Measurements from ENCODE around the gene IL12RB2. TPM values are rescaled to one million over a fixed set of nuclear protein-coding genes. Genes with fewer than 3 reads are reported as not detected.

IL12RB2 gene
- total RNA-seq, 5 donors from 2014 or later (not counting 1 experiment from before 2014, with no cell fraction given), result 1.3 to 3.5 (median 2.9) TPM

DNA sequence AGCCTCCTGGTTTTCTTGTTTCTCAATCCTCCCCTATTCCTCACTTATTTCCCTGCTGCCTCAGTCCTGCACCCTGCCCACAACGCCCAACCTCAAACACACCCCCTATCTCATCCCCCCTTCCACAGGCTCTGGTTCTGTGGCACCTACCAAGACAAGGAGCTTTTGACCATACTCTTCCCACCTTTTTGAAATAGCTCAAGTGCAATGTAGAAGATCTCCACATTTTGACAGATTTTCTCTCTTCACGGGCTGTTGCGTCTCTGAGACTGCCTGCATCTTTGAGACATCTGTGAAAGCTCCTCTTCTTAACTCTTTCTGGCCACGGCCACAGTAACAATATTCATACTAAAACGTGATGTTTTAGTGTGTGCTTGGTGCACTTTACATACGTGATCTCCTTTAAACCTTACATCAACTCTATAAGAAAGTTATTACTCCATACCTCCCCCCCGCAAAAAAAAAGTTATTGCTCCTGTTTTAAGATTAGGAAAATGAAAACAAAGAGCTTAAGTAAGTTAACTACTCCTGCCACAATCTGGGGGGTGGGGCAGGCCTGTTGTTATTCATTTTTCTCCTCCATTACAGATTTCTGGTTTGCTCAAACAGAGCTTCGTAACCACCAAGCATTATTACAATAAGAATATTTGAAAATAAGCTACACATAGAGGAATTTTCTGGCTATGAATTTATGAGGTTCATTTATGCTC lies 124.4 kb downstream of the IL12RB2 start:
- Histone ChIP-seq H3K9me3 (no peaks in the 10 kb centered on the region), H3K27me3 (replicated peaks in 1 of 2; ENCODE audit: control insufficient read depth in 2 of 2, extremely low read depth in 1 of 2, insufficient read depth in 2 of 2, low read length in 1 of 2) (no peaks in the 10 kb centered on the region), H3K4me1 (ENCODE audit: control insufficient read depth in 1 of 2, extremely low read depth in 1 of 2, insufficient read depth in 2 of 2, low read length in 2 of 2) (peaks cover 7 to 25% of the 10 kb centered on the region in 2 experiments), H3K4me3 (ENCODE audit: control insufficient read depth in 1 of 2, extremely low read depth in 1 of 2, low read length in 1 of 2) (no peak overlapping the region), H3K36me3 (ENCODE audit: control insufficient read depth in 2 of 2, extremely low read depth in 1 of 2, insufficient read depth in 1 of 2, low read length in 1 of 2) (no peaks in the 10 kb centered on the region), H3K27ac (ENCODE audit: low read length) (peak overlapping the region; percentile 96)
- Mint-ChIP-seq H3K4me3 (peak overlapping the region; percentile 61 to 100 (median 91)), H3K36me3 (peaks cover 14% of the 10 kb centered on the region), H3K9me3 (no peaks in the 10 kb centered on the region), H3K4me1 (peaks cover 34 to 57% (median 41%) of the 10 kb centered on the region in 3 donors), H3K27ac (peak overlapping the region; percentile 96 to 99), H3K27me3 (no peaks in the 10 kb centered on the region)
- DNase-seq, result no peak
- no peak for ATAC-seq (replicated peaks in 1 of 4)
- ChIA-PET CTCF (interaction anchor here (0.6 kb wide), 3 partner anchors 84 to 334 kb away, joined by 3 read pairs; no protein-coding TSS in a partner anchor), POLR2A (interaction anchor here (0.5 to 1.2 kb wide), 6 partner anchors 16 to 1860 kb away, joined by 3 to 8 read pairs (median 3); no protein-coding TSS in a partner anchor)
- WGBS (ENCODE audit: insufficient coverage), result 93% methylated on average over 1 of the region's 8 CpGs

DNA sequence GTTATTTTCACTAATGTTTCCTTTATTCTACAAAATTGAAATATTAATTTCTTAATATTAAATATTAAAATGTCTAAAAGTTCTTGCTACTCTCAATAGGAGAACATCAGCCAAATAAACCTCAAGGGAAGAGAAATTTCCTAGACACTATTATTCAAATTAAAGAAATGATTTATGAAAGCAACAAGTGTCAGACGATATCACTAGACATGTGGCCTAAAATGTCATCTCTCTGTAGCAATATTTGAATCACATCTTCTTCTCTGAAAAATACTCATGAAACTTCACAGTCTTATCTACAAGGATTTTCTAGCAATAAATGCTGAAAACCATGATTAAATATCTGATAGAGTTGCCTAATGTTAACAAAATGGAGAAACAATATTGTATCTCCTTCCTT lies 125.1 kb downstream of the IL12RB2 start:
- Mint-ChIP-seq H3K27ac (no peak overlapping the region), H3K36me3 (peaks cover 9% of the 10 kb centered on the region), H3K27me3 (no peaks in the 10 kb centered on the region), H3K4me1 (peaks cover 27 to 49% (median 34%) of the 10 kb centered on the region in 3 donors), H3K4me3 (no peak overlapping the region), H3K9me3 (no peaks in the 10 kb centered on the region)
- Histone ChIP-seq H3K4me3 (ENCODE audit: control insufficient read depth in 1 of 2, extremely low read depth in 1 of 2, low read length in 1 of 2) (no peak overlapping the region), H3K9me3 (no peaks in the 10 kb centered on the region), H3K27ac (ENCODE audit: low read length) (no peak overlapping the region), H3K27me3 (replicated peaks in 1 of 2; ENCODE audit: control insufficient read depth in 2 of 2, extremely low read depth in 1 of 2, insufficient read depth in 2 of 2, low read length in 1 of 2) (no peaks in the 10 kb centered on the region), H3K4me1 (ENCODE audit: control insufficient read depth in 1 of 2, extremely low read depth in 1 of 2, insufficient read depth in 2 of 2, low read length in 2 of 2) (peaks cover 7 to 19% of the 10 kb centered on the region in 2 experiments), H3K36me3 (ENCODE audit: control insufficient read depth in 2 of 2, extremely low read depth in 1 of 2, insufficient read depth in 1 of 2, low read length in 1 of 2) (no peaks in the 10 kb centered on the region)
- ChIA-PET POLR2A (interaction anchor here (0.5 to 0.6 kb wide), 3 partner anchors 100 to 374 kb away, joined by 3 read pairs; no protein-coding TSS in a partner anchor), CTCF (interaction anchor here in 1 of 2 donors (0.6 kb wide), 1 partner anchor 333 kb away, joined by 3 read pairs; no protein-coding TSS in a partner anchor)
- DNase-seq (no peak), ATAC-seq (replicated peaks in 1 of 4) (no peak)
- no CpG with 5 or more reads among the region's 1 CpG for WGBS (ENCODE audit: insufficient coverage)

DNA sequence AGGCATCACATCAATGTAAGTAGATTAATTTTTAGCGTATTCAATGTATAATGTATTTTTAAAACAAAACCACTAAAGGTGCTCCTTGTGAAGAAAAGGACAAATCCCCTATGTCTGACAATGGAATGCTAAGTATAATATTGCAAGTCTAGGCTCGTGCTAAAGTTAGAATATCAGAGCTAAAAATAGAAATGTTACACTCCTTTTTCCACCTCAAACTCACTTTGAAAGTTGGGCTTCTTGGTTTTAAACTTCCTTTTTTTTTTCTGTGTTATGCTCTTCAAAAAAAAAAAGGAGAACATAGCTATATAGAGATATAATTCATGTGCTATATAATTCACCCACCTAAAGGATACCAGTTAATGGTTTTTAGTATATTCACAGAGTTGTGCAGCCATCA lies 126.2 kb downstream of the IL12RB2 start:
- no peaks in the 10 kb centered on the region for H3K27me3 ChIP-seq (replicated peaks in 1 of 2; ENCODE audit: control insufficient read depth in 2 of 2, extremely low read depth in 1 of 2, insufficient read depth in 2 of 2, low read length in 1 of 2)
- no peaks in the 10 kb centered on the region for H3K36me3 ChIP-seq (ENCODE audit: control insufficient read depth in 2 of 2, extremely low read depth in 1 of 2, insufficient read depth in 1 of 2, low read length in 1 of 2)
- ChIA-PET POLR2A (interaction anchor here in 1 of 2 donors (0.6 kb wide), 1 partner anchor 445 kb away, joined by 3 read pairs; no protein-coding TSS in a partner anchor), CTCF (interaction anchor here in 1 of 2 donors (1.2 kb wide), 1 partner anchor 222 kb away, joined by 3 read pairs; no protein-coding TSS in a partner anchor)
- no peak for DNase-seq
- no peaks in the 10 kb centered on the region for H3K9me3 ChIP-seq
- H3K4me1 ChIP-seq (ENCODE audit: control insufficient read depth in 1 of 2, extremely low read depth in 1 of 2, insufficient read depth in 2 of 2, low read length in 2 of 2), result peaks cover 7 to 12% of the 10 kb centered on the region in 2 experiments
- H3K27ac ChIP-seq (ENCODE audit: low read length), result no peak overlapping the region
- H3K4me3 Mint-ChIP-seq, result no peak overlapping the region
- WGBS (ENCODE audit: insufficient coverage), result no CpG with 5 or more reads among the region's 2 CpGs
- H3K27me3 Mint-ChIP-seq, result no peaks in the 10 kb centered on the region
- H3K4me3 ChIP-seq (ENCODE audit: control insufficient read depth in 1 of 2, extremely low read depth in 1 of 2, low read length in 1 of 2), result no peak overlapping the region
- H3K4me1 Mint-ChIP-seq, result peaks cover 22 to 38% (median 27%) of the 10 kb centered on the region in 3 donors
- H3K27ac Mint-ChIP-seq, result no peak overlapping the region
- no peaks in the 10 kb centered on the region for H3K9me3 Mint-ChIP-seq
- peaks cover 7% of the 10 kb centered on the region for H3K36me3 Mint-ChIP-seq
- ATAC-seq (replicated peaks in 1 of 4), result no peak

DNA sequence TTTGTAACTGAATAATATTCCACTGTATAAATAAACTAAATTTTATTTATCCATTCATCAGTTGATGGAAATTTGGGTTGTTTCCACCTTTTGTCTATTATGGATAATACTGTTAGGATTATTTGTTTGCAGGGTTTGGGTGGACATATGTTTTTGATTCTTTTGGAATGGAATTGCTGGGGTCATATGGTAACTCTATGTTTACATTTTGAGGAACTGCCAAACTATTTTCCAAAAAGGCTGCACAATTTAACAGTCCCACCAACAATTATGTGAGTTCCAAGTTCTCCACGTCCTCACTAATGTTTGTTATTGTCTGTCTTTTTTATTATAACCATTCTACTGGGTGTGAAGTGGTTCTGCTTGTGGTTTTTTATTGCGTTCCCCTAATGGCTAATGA lies 126.8 kb downstream of the IL12RB2 start:
- POLR2A ChIA-PET, result no interaction called here

DNA sequence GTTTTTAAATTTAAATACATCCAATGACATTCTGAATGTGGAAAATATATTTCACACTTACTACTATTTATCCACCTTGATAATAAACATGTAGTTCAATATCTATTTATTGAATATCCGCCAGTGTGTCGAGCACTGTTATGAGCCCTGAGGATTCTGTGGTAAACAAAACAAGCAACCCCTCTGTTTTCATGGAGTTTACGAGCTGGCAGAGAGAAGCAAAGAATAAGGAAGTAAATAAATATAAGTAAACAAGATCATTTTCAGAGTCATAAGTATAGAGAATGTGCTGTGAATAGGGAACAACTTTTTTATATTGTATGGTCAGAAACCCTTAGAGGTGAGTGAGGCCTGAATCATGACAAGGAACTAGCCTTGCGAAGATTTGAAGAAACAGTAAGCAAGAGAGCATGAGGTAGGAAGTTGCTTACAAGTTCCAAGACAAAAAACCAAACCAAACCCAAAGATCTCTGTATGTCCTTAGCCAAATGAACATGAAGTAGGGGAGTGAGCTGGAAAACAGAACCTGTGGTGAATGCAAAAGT lies 128.9 kb downstream of the IL12RB2 start:
- Histone ChIP-seq H3K27ac (ENCODE audit: low read length) (no peak overlapping the region), H3K36me3 (ENCODE audit: control insufficient read depth in 2 of 2, extremely low read depth in 1 of 2, insufficient read depth in 1 of 2, low read length in 1 of 2) (no peaks in the 10 kb centered on the region), H3K9me3 (no peaks in the 10 kb centered on the region), H3K4me1 (ENCODE audit: control insufficient read depth in 1 of 2, extremely low read depth in 1 of 2, insufficient read depth in 2 of 2, low read length in 2 of 2) (peaks cover 3 to 8% of the 10 kb centered on the region in 2 experiments), H3K4me3 (ENCODE audit: control insufficient read depth in 1 of 2, extremely low read depth in 1 of 2, low read length in 1 of 2) (no peak overlapping the region), H3K27me3 (replicated peaks in 1 of 2; ENCODE audit: control insufficient read depth in 2 of 2, extremely low read depth in 1 of 2, insufficient read depth in 2 of 2, low read length in 1 of 2) (no peaks in the 10 kb centered on the region)
- Mint-ChIP-seq H3K27ac (no peak overlapping the region), H3K27me3 (peaks cover 0 to 3% of the 10 kb centered on the region in 2 donors), H3K4me3 (no peak overlapping the region), H3K9me3 (no peaks in the 10 kb centered on the region), H3K36me3 (no peaks in the 10 kb centered on the region), H3K4me1 (peaks cover 15 to 29% (median 26%) of the 10 kb centered on the region in 3 donors)
- POLR2A ChIA-PET, result no interaction called here
- CTCF ChIA-PET, result no interaction called here
- no CpG with 5 or more reads among the region's 4 CpGs for WGBS (ENCODE audit: insufficient coverage)
- ATAC-seq (replicated peaks in 1 of 4) (no peak), DNase-seq (no peak)

More for the DNA sequence above, 126.8 kb downstream of the IL12RB2 start:
- no peak overlapping the region for H3K4me3 Mint-ChIP-seq
- peaks cover 22 to 35% (median 23%) of the 10 kb centered on the region in 3 donors for H3K4me1 Mint-ChIP-seq
- H3K27ac Mint-ChIP-seq, result no peak overlapping the region
- Histone ChIP-seq H3K27ac (ENCODE audit: low read length) (no peak overlapping the region), H3K36me3 (ENCODE audit: control insufficient read depth in 2 of 2, extremely low read depth in 1 of 2, insufficient read depth in 1 of 2, low read length in 1 of 2) (no peaks in the 10 kb centered on the region), H3K9me3 (no peaks in the 10 kb centered on the region), H3K27me3 (replicated peaks in 1 of 2; ENCODE audit: control insufficient read depth in 2 of 2, extremely low read depth in 1 of 2, insufficient read depth in 2 of 2, low read length in 1 of 2) (no peaks in the 10 kb centered on the region), H3K4me3 (ENCODE audit: control insufficient read depth in 1 of 2, extremely low read depth in 1 of 2, low read length in 1 of 2) (no peak overlapping the region), H3K4me1 (ENCODE audit: control insufficient read depth in 1 of 2, extremely low read depth in 1 of 2, insufficient read depth in 2 of 2, low read length in 2 of 2) (peaks cover 3 to 12% of the 10 kb centered on the region in 2 experiments)
- H3K36me3 Mint-ChIP-seq, result peaks cover 3% of the 10 kb centered on the region
- ATAC-seq (replicated peaks in 1 of 4) (no peak), DNase-seq (no peak)
- H3K9me3 Mint-ChIP-seq, result no peaks in the 10 kb centered on the region
- CTCF ChIA-PET, result no interaction called here
- H3K27me3 Mint-ChIP-seq, result no peaks in the 10 kb centered on the region
- no CpG with 5 or more reads among the region's 2 CpGs for WGBS (ENCODE audit: insufficient coverage)

DNA sequence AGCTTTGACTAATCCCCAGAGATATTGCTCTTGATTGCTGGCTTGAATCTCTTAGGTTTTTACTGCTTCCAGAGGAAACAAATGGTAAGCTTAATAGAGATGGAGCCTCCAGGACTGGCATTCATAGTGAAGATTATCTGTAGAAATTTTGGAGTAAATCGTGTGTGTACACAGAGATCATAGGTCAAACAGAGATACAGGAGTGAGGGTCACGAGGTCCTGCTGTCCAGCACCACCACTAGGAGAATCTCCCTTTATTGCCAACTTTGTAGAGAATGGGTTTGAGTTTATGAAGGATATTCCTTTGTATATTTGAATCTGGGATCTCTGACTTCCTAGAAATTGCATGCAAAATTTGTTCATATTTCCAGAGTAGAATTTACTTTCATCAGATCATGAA lies 130.3 kb downstream of the IL12RB2 start:
- H3K4me3 Mint-ChIP-seq, result no peak overlapping the region
- Histone ChIP-seq H3K4me1 (ENCODE audit: control insufficient read depth in 1 of 2, extremely low read depth in 1 of 2, insufficient read depth in 2 of 2, low read length in 2 of 2) (peaks cover 0 to 6% of the 10 kb centered on the region in 2 experiments), H3K27me3 (replicated peaks in 1 of 2; ENCODE audit: control insufficient read depth in 2 of 2, extremely low read depth in 1 of 2, insufficient read depth in 2 of 2, low read length in 1 of 2) (no peaks in the 10 kb centered on the region), H3K4me3 (ENCODE audit: control insufficient read depth in 1 of 2, extremely low read depth in 1 of 2, low read length in 1 of 2) (no peak overlapping the region), H3K9me3 (no peaks in the 10 kb centered on the region), H3K27ac (ENCODE audit: low read length) (no peak overlapping the region), H3K36me3 (ENCODE audit: control insufficient read depth in 2 of 2, extremely low read depth in 1 of 2, insufficient read depth in 1 of 2, low read length in 1 of 2) (no peaks in the 10 kb centered on the region)
- no peak overlapping the region for H3K27ac Mint-ChIP-seq
- no peak for DNase-seq
- ATAC-seq (replicated peaks in 1 of 4), result no peak
- H3K4me1 Mint-ChIP-seq, result peaks cover 5 to 19% (median 19%) of the 10 kb centered on the region in 3 donors
- peaks cover 0 to 3% of the 10 kb centered on the region in 2 donors for H3K27me3 Mint-ChIP-seq
- ChIA-PET CTCF (interaction anchor here in 1 of 2 donors (0.6 kb wide), 1 partner anchor 174 kb away, joined by 3 read pairs; no protein-coding TSS in a partner anchor), POLR2A (interaction anchor here in 1 of 2 donors (0.5 kb wide), 1 partner anchor 70 kb away, joined by 9 read pairs; no protein-coding TSS in a partner anchor)
- H3K36me3 Mint-ChIP-seq, result no peaks in the 10 kb centered on the region
- WGBS (ENCODE audit: insufficient coverage), result no CpG with 5 or more reads among the region's 2 CpGs
- H3K9me3 Mint-ChIP-seq, result no peaks in the 10 kb centered on the region

Data from T-cell (primary cell).